GM18499 (cell line): Measurements from ENCODE around the gene DCAKD.

Experiments
- ATAC-seq: cut with Tn5 transposase; IDR thresholded peaks from one replicate; pipeline ENCODE4 v1.9.1; 2021; ENCODE audit warnings: moderate number of reproducible peaks; ENCODE audit not compliant: insufficient read depth, unreplicated experiment

The DCAKD gene

DNA sequence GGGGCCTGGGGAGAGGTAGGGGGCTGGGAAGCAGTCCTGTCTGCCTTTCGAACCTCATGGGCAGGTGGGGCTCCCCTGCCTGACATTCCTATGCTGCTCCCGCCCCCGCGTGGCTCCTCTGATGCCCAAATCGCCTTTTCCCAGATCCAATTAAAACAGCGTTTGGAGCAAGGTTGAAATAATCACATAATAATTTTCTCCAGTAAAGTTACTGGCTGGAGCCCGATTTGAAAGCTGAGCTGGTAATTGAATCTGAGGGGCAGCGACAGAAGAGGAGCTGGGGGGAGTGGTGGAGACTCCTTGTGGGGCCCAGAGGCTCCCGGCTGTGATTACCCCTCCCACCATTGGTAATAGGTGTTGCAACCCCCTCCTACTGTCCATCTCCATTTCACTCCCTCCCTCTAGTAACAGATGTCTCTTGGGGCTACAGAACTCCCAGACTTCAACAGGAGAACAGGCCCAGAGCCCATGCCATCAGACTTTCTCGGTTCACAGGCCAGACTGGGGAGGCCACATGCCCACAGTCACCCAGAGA is 44.4 kb downstream of the DCAKD start:
- ATAC-seq = no peak

GRCh38 chr17:45005700-45006099 is 45.7 kb downstream of the DCAKD start:
- no peak for ATAC-seq

GRCh38 chr17:45004388-45004787 is 47.0 kb downstream of the DCAKD start:
- no peak for ATAC-seq

GRCh38 chr17:45003877-45004276 is 47.6 kb downstream of the DCAKD start:
- ATAC-seq = no peak

- no peak for ATAC-seq
Measured at GRCh38 chr17:45001310-45001709, 50.1 kb downstream of the DCAKD start.

- ATAC-seq = no peak
Measured at GRCh38 chr17:44999433-44999832, 52.0 kb downstream of the DCAKD start.

DNA sequence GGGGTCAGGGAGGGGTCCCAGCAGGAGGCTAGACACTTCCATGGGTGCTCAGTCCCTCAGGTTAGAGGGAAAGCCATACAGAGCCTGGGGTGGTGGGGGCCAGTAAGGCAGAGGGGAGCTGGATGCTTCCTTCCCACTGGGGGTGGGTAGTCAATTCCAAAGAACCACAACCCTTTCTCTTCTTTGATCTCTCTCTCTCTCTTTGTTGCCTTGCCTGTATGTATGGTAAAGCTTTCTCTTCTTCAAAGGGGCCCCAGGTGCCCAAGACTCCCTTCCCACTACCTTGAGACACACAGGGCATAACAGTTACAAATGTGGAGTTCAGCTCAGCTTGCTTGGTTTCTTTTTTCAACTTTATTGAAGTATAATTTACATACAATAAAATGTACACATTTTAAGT is 52.8 kb downstream of the DCAKD start:
- no peak for ATAC-seq

DNA sequence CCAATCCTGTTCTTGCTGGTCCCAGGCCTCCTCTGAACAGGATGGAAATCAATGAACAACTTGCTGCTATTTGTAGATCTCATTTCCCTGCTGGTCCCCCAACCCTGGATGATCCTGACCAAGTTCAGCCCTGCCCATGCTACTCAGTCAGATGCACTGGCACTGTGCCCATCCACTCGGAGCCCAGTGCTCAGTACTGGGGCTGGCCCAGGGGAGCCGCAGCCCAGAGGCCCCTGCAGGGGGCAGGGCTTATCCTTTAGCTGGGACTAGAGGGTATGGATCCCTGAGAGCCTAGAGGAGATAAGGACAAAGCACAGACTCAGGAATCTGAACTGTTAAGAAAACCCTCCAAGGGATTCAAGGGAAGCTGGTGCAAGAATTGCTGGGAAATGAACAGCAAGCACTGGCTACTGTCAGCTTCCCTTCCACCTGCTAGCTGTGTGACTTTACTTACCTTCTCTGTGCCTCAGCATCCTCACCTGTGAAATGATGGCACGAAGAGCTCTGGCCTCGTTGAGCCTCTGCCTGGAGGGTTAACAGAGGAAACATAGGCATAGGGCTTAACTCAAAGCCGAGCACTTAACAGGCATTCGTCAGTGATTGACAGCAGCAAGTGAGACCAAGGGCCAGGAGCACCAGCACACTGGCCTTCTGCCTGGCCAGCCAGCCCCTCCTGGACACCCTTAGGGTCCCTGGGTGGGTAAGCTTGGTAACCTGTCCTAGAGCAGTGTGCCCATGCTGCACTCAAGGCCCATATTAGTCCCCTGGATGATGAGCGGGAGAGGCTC is 53.5 kb downstream of the DCAKD start:
- ATAC-seq = no peak

- ATAC-seq = no peak
Measured at GRCh38 chr17:44996304-44996703, 55.1 kb downstream of the DCAKD start.

- ATAC-seq = no peak
Measured at GRCh38 chr17:44995436-44996001, 55.9 kb downstream of the DCAKD start.

DNA sequence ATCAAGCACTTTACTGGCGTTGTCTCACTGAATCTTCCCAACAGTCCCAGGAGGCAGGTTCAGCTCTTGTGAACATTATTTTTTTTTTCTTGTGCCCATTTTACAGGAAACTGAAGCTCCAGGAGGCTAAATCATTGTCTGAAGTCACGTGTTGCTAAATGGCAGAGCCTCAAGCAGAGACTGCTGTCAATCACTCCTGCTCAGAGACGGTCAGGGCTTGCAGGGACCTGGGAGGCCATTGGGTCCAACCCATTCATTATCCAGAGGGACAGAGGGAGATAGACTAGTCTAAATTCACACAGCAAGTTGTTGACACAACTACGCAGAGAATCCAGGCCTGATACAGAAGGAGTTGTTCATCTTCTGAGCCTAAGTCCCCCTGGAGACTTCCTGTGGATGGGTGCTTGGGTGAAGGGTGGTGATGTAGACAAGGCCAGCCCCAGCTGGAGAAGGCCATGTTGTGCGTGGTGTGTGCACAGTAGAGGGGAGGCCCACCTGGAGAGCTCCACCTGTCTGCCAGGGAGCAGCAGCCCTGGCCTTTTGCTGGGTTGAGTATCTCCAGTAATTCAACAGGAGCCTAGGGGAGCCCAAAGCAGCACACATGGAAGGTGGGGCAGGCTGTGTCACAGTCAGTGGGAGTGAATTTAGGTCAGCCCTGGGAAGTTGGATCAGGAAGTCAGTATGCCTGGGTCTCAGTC is 59.0 kb downstream of the DCAKD start:
- no peak for ATAC-seq

GRCh38 chr17:44990994-44991393 is 60.4 kb downstream of the DCAKD start:
- ATAC-seq = no peak

GRCh38 chr17:44989552-44990138 is 61.8 kb downstream of the DCAKD start:
- no peak for ATAC-seq

DNA sequence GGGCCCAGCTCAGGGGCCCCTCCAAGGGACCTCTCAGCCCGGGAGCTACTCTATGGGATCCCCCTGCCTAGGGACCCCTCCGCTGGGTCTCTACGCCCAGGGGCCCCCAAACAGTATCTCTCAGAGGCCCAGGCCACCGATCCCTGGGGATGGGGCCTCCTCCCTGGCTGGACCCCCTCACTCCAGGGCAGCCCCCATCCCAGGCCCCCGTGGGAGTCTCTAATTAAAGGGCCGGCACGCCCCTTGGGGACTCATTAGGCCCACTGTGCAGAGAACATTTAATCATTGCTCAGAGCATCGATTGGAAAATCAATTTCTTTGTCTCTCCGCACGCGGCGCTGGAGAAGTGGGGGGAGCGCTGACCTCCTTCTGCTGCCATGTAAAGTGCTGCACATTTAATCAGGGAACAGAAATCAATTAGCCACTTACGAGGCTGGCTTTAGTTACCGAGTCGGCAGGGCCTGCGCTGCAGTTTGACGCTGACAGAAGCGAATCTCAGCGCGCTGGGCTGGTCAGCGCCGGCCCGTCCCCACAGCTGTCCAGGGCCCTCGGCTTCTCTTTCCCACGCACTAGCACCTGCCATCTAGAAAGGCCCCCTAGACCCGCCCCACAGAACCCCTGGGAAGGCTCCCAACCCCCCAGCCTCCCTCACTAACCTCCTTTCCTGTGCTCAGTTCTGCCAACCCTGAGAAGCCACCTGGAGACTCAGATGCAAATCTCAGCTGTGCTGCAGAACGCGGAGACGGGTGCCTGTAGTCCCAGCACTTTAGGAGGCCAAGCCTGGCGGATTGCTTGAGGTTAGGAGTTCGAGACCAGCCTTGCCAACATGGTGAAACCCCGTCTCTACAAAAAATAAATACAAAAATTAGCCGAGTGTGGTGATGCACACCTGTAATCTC is 63.1 kb downstream of the DCAKD start:
- no peak for ATAC-seq

- no peak for ATAC-seq
Measured at GRCh38 chr17:44983563-44983962, 67.9 kb downstream of the DCAKD start.

GRCh38 chr17:44982113-44982702 is 69.2 kb downstream of the DCAKD start:
- ATAC-seq = no peak

- no peak for ATAC-seq
Measured at GRCh38 chr17:44981221-44981968, 70.0 kb downstream of the DCAKD start.

- no peak for ATAC-seq
Measured at GRCh38 chr17:44979426-44979995, 71.9 kb downstream of the DCAKD start.

- no peak for ATAC-seq
Measured at GRCh38 chr17:44978807-44979206, 72.6 kb downstream of the DCAKD start.
